ENCODE results near the gene CBLN3.

CBLN3 gene

DNA sequence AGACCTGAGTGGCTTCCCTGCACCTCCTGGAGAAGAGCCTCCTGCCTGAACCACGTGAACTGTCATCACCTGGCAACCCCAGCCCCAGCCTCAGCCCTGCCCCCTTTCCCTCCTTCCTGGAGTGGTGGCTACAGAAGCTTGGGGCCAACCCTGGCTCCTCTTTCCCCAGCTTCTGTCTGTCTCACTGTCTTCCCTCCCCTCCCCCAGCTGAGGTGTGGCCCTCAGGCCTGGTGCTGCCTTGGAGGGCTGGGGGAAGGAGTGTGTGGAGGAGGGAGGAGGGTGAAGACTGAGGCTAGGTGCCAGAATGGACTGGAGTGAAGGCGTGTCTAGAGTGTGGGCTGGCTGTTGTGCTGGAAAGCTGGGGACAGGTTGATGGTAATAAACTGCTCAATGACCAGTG lies 51.8 kb downstream of the CBLN3 start:
- Histone ChIP-seq H3K4me3 (ENCODE audit: control insufficient read depth in 1 of 7, extremely low read depth in 1 of 7, insufficient read depth in 4 of 7, low read depth in 2 of 7, low read length in 6 of 7) (no peak overlapping the region), H3K9me3 (ENCODE audit: control extremely low read depth in 1 of 5, control insufficient read depth in 4 of 5, insufficient read depth in 2 of 5, low read depth in 1 of 5, low read length in 4 of 5) (no peaks in the 10 kb centered on the region), H3K27ac (ENCODE audit: insufficient read depth in 1 of 2, low read depth in 1 of 2, low read length in 2 of 2, poor library complexity in 1 of 2, severe bottlenecking in 2 of 2) (no peak overlapping the region), H3K4me1 (ENCODE audit: control extremely low read depth in 1 of 4, control insufficient read depth in 4 of 4, insufficient read depth in 4 of 4, low read length in 3 of 4) (peaks cover 0 to 17% (median 9%) of the 10 kb centered on the region in 4 experiments), H3K27me3 (replicated peaks in 2 of 5; ENCODE audit: control insufficient read depth in 4 of 5, insufficient read depth in 5 of 5, low read length in 4 of 5) (no peaks in the 10 kb centered on the region), H3K36me3 (ENCODE audit: control insufficient read depth in 4 of 4, insufficient read depth in 4 of 4, low read length in 3 of 4) (no peaks in the 10 kb centered on the region)
- no peak for DNase-seq
- ChIA-PET POLR2A (interaction anchor here (1.1 to 1.2 kb wide), 3 partner anchors 14 to 21 kb away, joined by 3 to 4 read pairs (median 3); partner anchors contain the start of gene NYNRIN), CTCF (interaction anchor here (1.2 to 2.4 kb wide), 7 partner anchors 8 to 32 kb away, joined by 4 to 12 read pairs (median 7); no protein-coding TSS in a partner anchor)
- WGBS (ENCODE audit: insufficient coverage) = 95% methylated on average over 2 of the region's 2 CpGs

DNA sequence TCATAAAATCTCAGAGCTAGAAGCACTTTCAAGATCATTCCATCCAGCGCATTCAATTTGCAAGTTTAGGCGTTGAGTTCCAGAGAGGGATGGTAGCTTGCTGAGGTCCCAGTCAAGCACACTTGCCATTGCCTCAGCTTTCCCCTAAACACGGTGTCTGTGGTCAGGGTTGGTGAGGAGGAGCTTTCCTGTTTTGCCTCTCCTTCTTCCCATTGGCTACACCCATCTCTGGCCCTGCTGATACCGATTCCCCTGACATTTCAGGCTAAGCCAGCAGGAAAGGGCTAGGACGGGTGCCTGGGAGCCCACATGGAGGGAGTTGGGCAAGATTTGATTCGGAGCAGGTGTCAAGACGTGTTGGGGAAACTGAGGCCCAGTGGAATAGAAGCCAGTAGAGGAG lies 52.3 kb downstream of the CBLN3 start:
- Histone ChIP-seq H3K4me3 (ENCODE audit: control insufficient read depth in 1 of 7, extremely low read depth in 1 of 7, insufficient read depth in 4 of 7, low read depth in 2 of 7, low read length in 6 of 7) (no peak overlapping the region), H3K9me3 (ENCODE audit: control extremely low read depth in 1 of 5, control insufficient read depth in 4 of 5, insufficient read depth in 2 of 5, low read depth in 1 of 5, low read length in 4 of 5) (no peaks in the 10 kb centered on the region), H3K27ac (ENCODE audit: insufficient read depth in 1 of 2, low read depth in 1 of 2, low read length in 2 of 2, poor library complexity in 1 of 2, severe bottlenecking in 2 of 2) (no peak overlapping the region), H3K27me3 (replicated peaks in 2 of 5; ENCODE audit: control insufficient read depth in 4 of 5, insufficient read depth in 5 of 5, low read length in 4 of 5) (no peaks in the 10 kb centered on the region), H3K36me3 (ENCODE audit: control insufficient read depth in 4 of 4, insufficient read depth in 4 of 4, low read length in 3 of 4) (no peaks in the 10 kb centered on the region), H3K4me1 (ENCODE audit: control extremely low read depth in 1 of 4, control insufficient read depth in 4 of 4, insufficient read depth in 4 of 4, low read length in 3 of 4) (peaks cover 0 to 17% (median 9%) of the 10 kb centered on the region in 4 experiments)
- CTCF ChIA-PET = interaction anchor here (0.8 to 2.4 kb wide), 9 partner anchors 9 to 55 kb away, joined by 3 to 12 read pairs (median 5); no protein-coding TSS in a partner anchor
- no peak for DNase-seq
- POLR2A ChIA-PET = interaction anchor here (1.1 to 1.2 kb wide), 3 partner anchors 14 to 21 kb away, joined by 3 to 4 read pairs (median 3); partner anchors contain the start of gene NYNRIN
- 80% methylated on average over 6 of the region's 7 CpGs for WGBS (ENCODE audit: insufficient coverage)
